ENCODE results near the gene GGACT.

GGACT gene

GRCh38 chr13:100532836-100533435 lies 55.7 kb downstream of the GGACT start:
- DNase-seq = no peak
- no peak for TF ChIP-seq CTCF (IDR thresholded peaks at IDR 0.05; ENCODE audit: low read depth, low read length)
- Histone ChIP-seq H3K27me3 (no peaks in the 10 kb centered on the region), H3K9me3 (no peaks in the 10 kb centered on the region), H3K4me1 (no peaks in the 10 kb centered on the region), H3K36me3 (no peaks in the 10 kb centered on the region), H3K4me3 (ENCODE audit: low read depth, low read length) (no peak overlapping the region)

- no peak for TF ChIP-seq CTCF (IDR thresholded peaks at IDR 0.05; ENCODE audit: low read depth, low read length)
Observed at GRCh38 chr13:100532090-100532766, 56.4 kb downstream of the GGACT start.

GRCh38 chr13:100530671-100531213 lies 57.8 kb downstream of the GGACT start:
- no peaks in the 10 kb centered on the region for H3K4me1 ChIP-seq
- no peaks in the 10 kb centered on the region for H3K9me3 ChIP-seq
- no peak for DNase-seq
- no peak for TF ChIP-seq CTCF (IDR thresholded peaks at IDR 0.05; ENCODE audit: low read depth, low read length)
- H3K4me3 ChIP-seq (ENCODE audit: low read depth, low read length) = no peak overlapping the region
- no peaks in the 10 kb centered on the region for H3K27me3 ChIP-seq
- H3K36me3 ChIP-seq = no peaks in the 10 kb centered on the region

More at GRCh38 chr13:100532090-100532766, 56.4 kb downstream of the GGACT start:
- no peak for DNase-seq
- Histone ChIP-seq H3K4me1 (no peaks in the 10 kb centered on the region), H3K4me3 (ENCODE audit: low read depth, low read length) (no peak overlapping the region), H3K36me3 (no peaks in the 10 kb centered on the region), H3K27me3 (no peaks in the 10 kb centered on the region), H3K9me3 (no peaks in the 10 kb centered on the region)

- Histone ChIP-seq H3K4me1 (no peaks in the 10 kb centered on the region), H3K4me3 (ENCODE audit: low read depth, low read length) (no peak overlapping the region), H3K36me3 (no peaks in the 10 kb centered on the region), H3K9me3 (no peaks in the 10 kb centered on the region), H3K27me3 (no peaks in the 10 kb centered on the region)
- no peak for DNase-seq
- TF ChIP-seq CTCF (IDR thresholded peaks at IDR 0.05; ENCODE audit: low read depth, low read length) = no peak
Observed at GRCh38 chr13:100529666-100530377, 58.8 kb downstream of the GGACT start.

GRCh38 chr13:100528820-100529219 lies 59.8 kb downstream of the GGACT start:
- no peaks in the 10 kb centered on the region for H3K9me3 ChIP-seq
- no peak for TF ChIP-seq CTCF (IDR thresholded peaks at IDR 0.05; ENCODE audit: low read depth, low read length)

More at GRCh38 chr13:100528820-100529219, 59.8 kb downstream of the GGACT start:
- no peaks in the 10 kb centered on the region for H3K4me1 ChIP-seq
- no peak for DNase-seq
- H3K4me3 ChIP-seq (ENCODE audit: low read depth, low read length) = no peak overlapping the region
- no peaks in the 10 kb centered on the region for H3K27me3 ChIP-seq
- no peaks in the 10 kb centered on the region for H3K36me3 ChIP-seq
